DMS 273 (cell line): ENCODE data around the gene PCAT7.
A peak's percentile ranks its signal among the peaks of the same experiment; 100 is the strongest.
"Not testable (repeated sequence)": the region's sequence is repeated elsewhere in the genome, so short reads cannot be mapped to it uniquely, and the experiment has no call there.

Experiments
- DNase-seq: peaks from one replicate; lab custom pipeline; 2025; ENCODE audit not compliant: unreplicated experiment; lab: John Stamatoyannopoulos, UW

PCAT7 gene

DNA sequence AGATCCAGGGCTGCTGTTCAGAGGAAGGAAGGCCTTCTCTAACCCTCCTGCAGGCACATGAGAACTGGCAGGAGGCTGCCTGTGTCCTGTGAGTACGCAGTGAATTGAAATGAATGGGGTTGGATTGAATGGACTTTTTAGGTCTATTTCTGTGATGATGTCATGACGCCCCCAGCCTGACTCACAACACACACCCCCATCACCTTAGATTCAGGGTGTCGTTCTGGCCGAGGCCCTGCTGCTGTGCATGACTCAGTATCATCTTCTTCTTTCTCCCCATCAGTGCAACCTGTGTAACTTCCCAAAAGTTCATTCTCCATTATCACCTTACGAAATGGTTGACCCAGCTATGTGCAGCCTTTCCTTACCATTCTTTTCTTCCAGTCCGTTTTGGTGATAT lies 5.4 kb downstream of the PCAT7 start:
- DNase-seq, result no peak

DNA sequence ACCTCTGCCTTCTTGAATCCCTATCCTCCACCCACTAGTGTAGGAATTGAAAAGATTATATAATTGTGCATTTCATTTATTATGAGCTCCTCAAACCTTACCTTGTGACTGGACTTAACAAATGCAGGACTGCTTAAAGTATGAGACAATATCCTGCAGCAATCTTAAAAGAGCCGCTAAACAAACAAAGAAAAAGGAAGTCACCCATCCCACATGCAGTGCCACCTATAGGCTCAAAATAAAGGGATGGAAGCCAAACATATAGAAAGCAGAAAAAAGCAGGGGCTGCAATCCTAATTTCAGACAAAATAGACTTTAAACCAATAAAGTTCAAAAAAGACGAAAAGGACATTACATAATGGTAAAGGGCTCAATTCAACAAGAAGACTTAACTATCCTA lies 8.7 kb downstream of the PCAT7 start:
- DNase-seq, result no peak

DNA sequence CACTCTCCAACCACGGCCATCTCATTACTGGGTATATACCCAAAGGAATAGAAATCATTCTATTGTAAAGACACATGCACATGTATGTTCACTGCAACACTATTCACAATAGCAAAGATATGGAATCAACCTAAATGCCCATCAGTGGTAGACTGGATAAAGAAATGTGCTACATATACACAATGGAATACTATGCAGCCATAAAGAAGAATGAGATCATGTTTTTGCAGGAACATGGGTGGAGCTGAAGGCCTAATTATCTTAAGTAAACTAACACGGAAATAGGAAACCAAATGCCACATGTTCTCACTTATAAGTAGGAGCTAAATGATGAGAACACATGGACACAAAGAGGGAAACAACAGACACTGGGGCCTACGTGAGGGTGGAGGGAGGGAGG lies 9.4 kb downstream of the PCAT7 start:
- peak; percentile 11 for DNase-seq

DNA sequence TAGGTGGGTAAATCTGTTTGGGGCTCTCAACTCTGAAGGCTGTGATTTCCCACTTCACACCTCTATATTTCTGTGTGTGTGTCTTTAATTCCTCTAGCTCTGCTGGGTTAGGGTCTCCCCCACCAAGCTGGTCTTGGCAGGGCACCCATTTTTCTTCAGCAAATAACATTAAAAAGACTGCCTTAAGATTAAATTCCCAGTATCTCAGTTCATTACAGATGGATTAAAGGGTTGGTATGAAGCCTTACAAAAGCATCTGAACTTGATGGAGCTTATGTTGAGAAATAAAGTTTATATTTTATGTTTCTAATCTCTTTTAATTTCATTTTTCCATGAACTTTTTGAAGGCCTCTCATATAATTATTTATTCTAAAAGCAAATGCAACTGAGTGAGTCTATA lies 11.7 kb downstream of the PCAT7 start:
- DNase-seq, result no peak

DNA sequence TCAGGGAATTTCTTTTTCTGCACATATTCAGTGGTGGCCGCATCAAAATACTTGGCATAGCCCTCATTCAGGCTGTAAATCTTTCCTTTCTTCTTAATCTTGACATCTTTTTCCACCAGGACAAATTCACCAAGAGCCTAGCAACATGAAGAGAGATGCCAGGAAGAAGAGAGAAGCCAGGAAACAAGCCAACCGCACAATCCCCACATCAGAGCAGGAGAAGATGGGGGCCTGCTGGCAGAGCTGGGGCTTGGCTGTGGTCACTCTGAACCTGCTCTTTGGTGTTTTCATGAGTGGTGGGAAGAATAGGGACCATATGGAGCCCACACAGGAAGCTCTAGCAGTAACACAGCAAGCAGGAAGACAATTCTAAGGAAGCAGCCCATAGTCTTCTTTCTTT lies 12.4 kb downstream of the PCAT7 start:
- no peak for DNase-seq

DNA sequence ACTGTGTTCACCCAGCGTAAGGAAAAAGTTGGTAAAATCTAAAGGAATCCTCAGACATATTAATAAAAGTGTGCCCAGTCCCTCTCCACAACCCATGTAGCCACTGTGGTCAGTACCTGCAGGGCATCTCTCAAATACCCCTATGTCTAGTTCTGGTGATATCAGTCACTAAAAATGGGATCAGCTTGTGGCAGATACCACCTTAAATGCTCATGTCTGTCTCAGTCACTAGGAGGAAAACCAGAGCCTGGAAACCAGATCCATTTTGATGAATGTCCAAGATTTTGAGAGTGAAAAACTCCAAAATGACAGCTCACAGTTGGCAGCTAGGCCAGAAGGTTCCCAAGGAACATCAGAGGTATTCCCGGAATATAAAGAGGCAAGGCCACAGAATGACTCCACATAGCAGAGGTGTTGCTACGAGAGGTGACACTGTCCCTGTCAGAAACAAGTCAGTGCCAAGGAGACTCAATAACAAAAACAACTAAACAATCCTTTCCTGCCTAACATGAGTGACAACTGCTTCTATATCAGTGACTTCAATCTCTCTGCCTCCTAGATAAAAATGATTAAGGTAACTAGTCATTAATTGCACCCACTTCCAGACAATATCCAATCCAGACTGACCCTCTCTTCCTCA lies 13.5 kb downstream of the PCAT7 start:
- no peak for DNase-seq

DNA sequence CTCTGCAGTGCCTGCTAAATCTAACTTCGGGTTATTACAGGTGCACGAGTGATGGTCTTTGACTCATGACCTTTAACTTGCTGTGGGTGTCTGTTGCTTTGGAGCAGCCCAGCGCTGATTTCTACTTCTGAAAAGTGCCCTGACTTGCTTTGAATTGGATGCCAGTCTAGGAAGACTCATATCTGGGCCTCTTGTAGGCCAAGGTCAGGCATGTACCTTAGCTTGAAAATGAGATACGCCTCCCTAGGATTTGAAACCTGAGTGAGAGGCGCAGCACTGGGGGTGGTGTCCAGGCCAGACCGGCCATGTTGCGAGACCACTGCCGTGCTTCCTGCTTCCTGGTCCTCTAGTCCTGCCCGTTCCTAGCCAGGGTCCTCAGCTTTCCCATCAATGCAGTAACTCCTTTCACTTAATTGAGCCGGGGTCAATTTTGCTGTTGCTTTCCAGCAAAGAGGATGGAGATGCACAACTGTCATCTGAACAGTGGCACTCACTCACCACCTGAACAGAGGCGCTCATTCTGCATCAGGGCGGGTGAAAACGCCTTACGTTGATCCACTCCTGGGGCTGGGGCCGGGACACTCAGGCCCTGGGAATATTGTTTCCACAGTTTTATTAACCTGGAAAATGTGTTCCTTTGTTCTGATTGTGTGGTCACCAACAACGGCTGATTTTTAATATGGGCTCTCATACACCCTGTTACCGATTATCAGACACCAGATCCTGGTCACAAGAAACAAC lies 14.3 kb downstream of the PCAT7 start:
- DNase-seq, result no peak

DNA sequence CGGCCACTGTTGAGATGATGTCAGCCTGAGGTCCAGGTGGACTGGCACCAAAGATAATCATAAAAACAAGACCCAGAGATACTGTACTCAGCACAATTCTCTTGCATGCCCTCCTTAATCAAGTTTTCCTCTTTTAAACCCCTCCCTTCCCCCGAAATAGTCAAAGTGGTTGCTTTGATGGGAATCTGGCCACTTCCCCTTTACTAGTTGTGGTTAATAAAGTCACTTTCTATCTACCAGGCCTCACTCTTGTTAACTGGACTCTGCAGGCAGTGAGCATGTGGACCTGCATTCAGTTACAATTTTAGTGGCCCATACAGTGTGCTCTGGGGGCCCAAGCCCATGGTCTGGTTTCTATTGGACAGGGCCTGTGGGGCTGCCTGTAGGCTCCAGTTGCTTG lies 21.2 kb downstream of the PCAT7 start:
- no peak for DNase-seq

DNA sequence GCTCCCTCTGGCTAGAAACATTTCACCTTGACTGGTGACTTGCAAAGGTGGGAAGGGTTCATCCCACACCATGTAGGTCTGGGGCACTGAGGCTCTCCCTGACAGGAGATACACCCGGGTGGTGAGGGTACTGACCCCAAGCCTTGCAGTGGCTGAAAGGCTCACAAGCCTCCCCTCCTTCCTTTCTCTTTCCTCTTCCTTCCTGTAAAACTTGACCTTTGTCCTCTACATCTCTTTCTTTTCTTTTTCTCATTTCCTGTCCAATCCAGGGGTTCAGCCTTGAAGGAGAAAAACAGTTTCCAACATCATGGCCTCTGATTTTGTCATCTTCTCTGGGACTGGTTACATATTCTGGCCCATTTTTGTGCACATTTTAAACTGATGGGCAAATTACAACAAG lies 22.2 kb downstream of the PCAT7 start:
- no peak for DNase-seq

DNA sequence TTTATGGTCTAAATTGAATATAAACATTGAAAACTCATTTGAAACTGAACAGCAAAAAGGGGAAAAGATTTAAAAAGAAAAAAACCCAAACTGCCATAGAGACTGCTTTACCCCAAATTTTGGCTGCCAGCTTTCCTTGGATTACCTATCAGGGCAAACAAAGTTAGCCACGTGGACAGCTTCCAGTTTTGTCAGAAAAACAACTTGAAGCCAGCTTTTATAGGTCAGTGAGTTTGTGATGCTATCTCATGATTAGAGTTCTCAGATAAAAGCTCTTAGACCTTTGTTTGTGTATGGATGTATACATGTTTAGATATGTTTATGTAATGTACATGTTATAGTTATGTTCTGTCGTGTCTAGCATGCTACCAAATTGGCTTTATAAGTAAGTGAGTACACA lies 22.7 kb downstream of the PCAT7 start:
- DNase-seq, result no peak

DNA sequence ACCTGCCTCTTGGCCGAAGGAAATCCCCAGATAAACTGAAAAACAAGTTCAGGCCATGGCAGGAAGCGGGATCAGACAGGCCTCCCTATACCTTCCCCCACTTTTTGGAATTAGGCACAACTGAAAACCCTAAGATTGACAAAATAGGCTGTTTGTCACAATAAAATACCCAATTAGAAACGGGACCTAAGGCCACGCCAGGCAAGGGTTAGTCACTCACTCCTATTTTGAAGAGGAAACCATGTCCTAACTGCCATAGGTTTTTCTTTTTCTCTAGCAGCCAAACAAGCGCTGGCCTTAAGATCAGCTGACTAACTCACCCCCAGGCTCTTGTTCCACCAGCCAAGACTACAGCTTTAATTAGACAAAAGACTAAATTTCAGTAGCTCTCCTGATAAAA lies 26.8 kb downstream of the PCAT7 start:
- DNase-seq, result no peak

DNA sequence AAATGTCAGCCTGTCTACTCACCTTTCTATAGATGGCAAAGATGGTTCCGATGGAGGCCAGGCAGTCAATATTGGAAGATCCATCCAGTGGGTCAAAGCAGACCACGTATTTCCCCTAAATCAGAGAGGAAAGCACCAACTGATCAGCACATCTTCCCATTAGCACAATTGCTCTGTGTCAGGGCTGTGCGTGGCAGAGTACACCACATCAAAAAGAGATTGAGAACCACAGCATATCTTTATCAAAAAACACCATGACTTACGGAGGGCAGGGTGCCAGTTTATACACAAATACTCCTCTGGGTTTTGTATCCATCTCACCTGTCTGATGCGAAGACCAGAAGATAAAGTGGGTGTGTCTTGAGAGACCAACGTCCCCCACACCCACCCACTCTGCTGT lies 29.7 kb downstream of the PCAT7 start:
- no peak for DNase-seq

DNA sequence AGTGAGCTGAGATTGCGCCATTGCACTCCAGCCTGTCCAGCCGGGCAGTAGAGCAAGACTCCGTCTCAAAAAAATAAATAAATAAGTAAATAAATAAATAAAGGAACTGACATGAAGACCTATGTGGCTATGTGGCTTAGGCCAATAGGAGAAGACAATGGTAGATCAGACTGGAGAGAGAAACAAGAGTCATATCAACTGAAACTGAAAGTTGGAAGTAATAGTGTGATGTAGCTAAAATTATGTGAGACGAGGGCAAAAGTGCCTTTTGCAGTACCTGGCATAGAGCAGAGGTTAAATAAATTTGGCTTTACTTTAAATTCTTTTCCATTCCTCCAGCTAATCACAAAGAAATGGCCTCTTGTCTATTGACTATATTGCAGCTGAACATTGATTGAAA lies 31.4 kb downstream of the PCAT7 start:
- no peak for DNase-seq

DNA sequence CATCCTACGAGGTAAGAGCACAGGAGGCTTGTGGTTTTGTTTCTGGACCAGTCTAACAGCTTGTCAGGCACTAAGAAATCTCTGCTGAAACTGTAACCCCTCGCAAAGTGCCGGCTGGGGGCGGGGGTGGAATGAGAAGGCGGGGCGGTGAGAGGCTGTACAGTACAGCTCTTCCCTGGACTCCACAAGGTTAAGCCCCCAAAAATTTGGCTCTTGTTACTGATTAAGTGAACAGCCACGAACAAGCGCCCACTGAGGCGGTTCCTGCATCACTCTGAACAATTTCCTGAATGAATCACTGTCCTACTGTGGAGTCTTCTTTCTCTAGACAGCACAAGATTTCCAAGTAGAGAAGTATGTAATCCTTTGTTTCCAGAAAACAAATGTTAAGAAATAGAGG lies 31.9 kb downstream of the PCAT7 start:
- DNase-seq, result no peak

DNA sequence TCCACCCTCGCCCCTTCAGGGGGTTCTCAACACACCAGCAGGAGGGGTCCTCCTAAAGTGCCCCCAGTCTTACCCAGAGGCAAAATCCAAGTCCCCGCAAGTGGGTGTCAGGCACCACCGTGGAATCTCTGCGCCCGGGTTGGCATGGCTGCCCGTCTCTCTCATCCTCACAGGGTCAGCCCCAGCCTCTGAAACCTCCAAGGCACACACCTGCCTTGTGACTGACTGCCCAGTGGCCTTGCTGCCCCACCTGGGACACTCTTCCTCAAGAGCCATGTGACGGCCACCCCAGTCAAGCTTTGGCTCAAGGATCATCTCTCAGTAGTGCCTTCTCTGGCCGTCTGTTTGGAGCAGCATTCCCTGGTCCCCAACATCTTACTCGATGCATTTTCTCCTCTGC lies 33.8 kb downstream of the PCAT7 start:
- no peak for DNase-seq

DNA sequence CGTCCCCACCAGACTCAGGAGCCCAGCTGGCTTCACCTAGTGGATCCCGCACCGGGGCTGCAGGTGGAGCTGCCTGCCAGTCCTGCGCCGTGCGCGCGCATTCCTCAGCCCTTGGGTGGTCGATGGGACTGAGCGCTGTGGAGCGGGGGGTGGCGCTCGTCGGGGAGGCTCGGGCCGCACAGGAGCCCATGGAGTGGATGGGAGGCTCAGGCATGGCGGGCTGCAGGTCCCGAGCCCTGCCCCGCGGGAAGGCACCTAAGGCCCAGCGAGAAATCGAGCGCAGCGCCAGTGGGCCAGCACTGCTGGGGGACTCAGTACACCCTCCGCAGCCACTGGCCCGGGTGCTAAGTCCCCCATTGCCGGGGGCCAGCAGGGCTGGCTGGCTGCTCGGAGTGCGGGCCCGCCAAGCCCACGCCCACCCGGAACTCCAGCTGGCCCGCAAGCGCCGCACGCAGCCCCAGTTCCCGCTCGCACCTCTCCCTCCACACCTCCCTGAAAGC lies 36.2 kb downstream of the PCAT7 start:
- DNase-seq, result not testable (repeated sequence)

DNA sequence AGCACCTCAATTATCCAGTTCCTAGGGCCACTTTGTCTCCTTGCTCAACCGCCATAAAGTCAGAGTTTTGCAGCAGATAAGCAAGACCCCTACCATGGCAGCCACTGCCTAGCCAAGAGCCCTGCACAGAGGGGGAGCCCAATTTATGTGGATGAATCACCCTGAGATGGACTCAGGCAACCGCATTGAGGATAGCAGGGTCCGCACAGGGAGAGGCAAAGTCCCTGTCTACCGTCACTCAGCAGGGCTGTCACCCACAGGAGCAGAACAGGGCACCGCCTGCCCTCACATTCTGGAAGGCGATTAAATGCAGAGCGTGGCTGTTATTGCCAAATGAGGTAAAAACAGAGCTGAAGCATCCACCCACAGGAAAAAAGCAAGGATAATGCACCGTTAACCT lies 37.0 kb downstream of the PCAT7 start:
- DNase-seq, result no peak

DNA sequence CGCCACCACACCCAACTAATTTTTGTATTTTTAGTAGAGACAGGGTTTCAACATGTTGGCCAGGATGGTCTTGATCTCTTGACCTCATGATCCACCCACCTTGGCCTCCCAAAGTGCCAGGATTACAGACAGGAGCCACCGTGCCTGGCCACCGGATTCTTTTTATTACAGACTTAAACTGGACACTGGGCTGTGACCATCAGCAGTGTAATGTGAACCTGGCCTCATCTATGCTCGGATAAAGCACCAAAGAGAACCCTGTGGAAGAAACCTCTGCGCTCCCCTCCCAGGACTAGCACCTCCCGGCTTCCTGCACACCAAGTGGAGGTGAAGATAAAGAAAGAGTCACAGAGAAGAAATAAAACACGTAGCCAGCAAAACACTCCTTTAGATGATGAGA lies 37.8 kb downstream of the PCAT7 start:
- not testable (repeated sequence) for DNase-seq

DNA sequence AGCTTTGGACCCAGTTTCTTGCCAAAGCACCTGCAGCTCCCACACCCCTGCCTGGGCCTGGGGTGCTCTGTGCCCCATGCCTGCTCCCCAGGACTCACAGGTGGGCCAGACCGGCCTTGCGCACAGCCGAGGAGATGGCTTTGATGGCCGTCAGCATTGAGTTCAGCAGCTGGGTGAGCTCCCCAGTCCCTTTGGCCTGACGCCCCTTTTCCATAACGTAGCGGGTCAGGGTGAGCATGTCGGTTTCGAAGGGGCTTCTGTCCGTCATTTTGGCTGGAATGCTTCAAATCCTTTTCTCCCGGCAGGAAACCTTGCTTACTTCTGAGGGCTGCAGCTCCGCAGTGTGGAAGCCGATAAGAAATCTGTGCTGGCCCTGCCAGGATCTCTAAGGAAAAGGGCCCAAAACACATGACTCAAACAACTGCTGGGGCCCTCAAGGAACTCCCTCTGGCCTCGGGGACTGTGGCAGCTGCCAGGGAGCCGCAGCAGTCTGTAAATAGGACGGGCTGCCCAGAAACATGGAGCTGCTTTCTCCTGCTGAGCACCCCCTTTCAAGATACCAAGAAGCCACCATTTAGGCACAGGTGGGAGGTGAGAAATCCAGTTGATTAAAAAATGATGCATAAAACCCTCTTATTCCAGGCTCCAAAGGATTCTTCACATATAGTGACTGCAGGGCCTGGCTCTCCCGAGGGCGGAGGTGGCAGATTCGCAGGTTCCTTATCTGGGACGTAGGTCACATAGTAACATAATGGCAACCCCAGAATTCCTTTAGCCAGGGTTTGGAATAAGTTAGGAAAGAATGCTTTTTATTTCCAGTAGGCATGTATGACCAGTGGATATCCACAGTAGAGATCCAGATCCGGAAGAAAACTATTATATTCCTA lies 38.8 kb downstream of the PCAT7 start, which contains the start of gene FBP2:
Gene FBP2, minus strand, starts transcription at position 366 of the 887 bp plus-strand sequence. Its CDS starts 98 bp downstream, at position 268.
- DNase-seq, result no peak

DNA sequence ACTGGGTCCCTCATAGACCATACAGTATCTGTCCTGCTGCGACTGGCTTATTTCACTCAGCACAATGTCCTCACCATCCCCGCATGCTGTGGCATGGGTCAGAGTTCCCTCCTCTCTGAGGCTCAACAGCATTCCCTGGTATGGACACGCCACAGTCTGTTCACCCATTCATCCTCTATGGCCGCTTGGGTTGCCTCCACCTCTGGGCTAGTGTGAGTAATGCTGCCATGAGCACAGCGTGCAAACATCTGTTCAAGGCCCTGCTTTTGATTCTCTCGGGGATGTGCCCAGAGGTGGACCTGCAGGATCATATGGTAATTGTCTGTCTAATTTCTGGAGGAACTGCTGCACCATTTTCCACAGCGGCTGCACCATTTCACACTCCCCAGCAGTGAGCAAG lies 44.2 kb downstream of the PCAT7 start:
- no peak for DNase-seq

DNA sequence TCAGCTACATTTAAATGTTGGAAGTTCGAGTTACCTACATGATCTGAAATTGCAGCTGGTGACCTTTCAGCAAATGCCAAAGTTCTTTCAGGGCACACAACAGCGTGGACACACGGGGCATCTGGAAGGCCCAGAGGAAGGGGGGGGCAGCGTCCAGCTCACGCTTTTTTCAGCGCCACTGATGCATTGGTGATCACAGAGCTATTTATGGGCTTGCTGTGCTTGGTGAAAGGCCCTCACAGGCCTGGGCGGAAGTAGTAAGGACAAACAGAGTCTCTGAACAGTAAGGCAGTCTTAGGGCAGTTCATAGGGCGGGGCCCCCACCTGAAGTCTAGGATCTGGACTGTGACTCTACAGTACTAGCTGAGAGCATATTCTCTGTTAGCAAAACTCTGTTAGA lies 45.4 kb downstream of the PCAT7 start:
- DNase-seq, result no peak

DNA sequence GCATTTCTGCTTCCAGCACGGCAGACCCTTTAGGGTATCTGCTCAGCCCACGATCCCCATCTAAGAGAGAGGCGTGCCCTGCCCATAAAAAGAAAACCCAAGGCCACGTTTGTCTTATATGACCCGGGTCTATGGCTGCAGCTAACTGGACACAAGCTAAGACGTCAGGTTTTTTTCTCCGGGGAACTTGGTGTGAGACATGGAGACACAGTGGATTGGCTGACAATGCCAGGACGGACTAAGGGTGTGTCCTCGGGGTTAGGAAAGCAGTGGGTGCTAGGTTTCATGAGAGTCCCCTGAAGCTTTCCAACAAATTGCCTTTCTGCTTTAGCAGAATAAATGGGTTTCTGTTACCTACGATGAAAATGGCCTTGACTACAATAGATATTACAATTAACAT lies 45.8 kb downstream of the PCAT7 start:
- no peak for DNase-seq
